ENCODE measurements around the gene CLEC18B.
"Not testable (repeated sequence)": the region's sequence is repeated elsewhere in the genome, so short reads cannot be mapped to it uniquely, and the experiment has no call there.

The CLEC18B gene

GRCh38 chr16:74413485-74413884 lies 7.8 kb downstream of the CLEC18B start:
- H3K9me3 ChIP-seq; H3K4me1 ChIP-seq (ENCODE audit: control insufficient read depth in 1 of 2, insufficient read depth in 1 of 2, low read depth in 1 of 2, low read length in 1 of 2); H3K36me3 ChIP-seq; H3K4me3 ChIP-seq (ENCODE audit: low read depth in 1 of 2, low read length in 1 of 2); H3K27ac ChIP-seq; H3K27me3 ChIP-seq: not testable (repeated sequence)

GRCh38 chr16:74412775-74413390 lies 8.4 kb downstream of the CLEC18B start:
- not testable (repeated sequence) for H3K4me1 ChIP-seq (ENCODE audit: control insufficient read depth in 1 of 2, insufficient read depth in 1 of 2, low read depth in 1 of 2, low read length in 1 of 2); H3K36me3 ChIP-seq; H3K27me3 ChIP-seq; H3K27ac ChIP-seq; H3K9me3 ChIP-seq; H3K4me3 ChIP-seq (ENCODE audit: low read depth in 1 of 2, low read length in 1 of 2)

- H3K27ac ChIP-seq; H3K4me3 ChIP-seq (ENCODE audit: low read depth in 1 of 2, low read length in 1 of 2); H3K36me3 ChIP-seq; H3K4me1 ChIP-seq (ENCODE audit: control insufficient read depth in 1 of 2, insufficient read depth in 1 of 2, low read depth in 1 of 2, low read length in 1 of 2); H3K27me3 ChIP-seq; H3K9me3 ChIP-seq: not testable (repeated sequence)
Measured at GRCh38 chr16:74412138-74412774, 9.0 kb downstream of the CLEC18B start.

GRCh38 chr16:74410981-74411380 lies 10.3 kb downstream of the CLEC18B start:
- H3K4me3 ChIP-seq (ENCODE audit: low read depth in 1 of 2, low read length in 1 of 2); H3K4me1 ChIP-seq (ENCODE audit: control insufficient read depth in 1 of 2, insufficient read depth in 1 of 2, low read depth in 1 of 2, low read length in 1 of 2); H3K36me3 ChIP-seq; H3K27ac ChIP-seq; H3K9me3 ChIP-seq: not testable (repeated sequence)
- peaks cover 10% of the 10 kb centered on the region for H3K27me3 ChIP-seq

DNA sequence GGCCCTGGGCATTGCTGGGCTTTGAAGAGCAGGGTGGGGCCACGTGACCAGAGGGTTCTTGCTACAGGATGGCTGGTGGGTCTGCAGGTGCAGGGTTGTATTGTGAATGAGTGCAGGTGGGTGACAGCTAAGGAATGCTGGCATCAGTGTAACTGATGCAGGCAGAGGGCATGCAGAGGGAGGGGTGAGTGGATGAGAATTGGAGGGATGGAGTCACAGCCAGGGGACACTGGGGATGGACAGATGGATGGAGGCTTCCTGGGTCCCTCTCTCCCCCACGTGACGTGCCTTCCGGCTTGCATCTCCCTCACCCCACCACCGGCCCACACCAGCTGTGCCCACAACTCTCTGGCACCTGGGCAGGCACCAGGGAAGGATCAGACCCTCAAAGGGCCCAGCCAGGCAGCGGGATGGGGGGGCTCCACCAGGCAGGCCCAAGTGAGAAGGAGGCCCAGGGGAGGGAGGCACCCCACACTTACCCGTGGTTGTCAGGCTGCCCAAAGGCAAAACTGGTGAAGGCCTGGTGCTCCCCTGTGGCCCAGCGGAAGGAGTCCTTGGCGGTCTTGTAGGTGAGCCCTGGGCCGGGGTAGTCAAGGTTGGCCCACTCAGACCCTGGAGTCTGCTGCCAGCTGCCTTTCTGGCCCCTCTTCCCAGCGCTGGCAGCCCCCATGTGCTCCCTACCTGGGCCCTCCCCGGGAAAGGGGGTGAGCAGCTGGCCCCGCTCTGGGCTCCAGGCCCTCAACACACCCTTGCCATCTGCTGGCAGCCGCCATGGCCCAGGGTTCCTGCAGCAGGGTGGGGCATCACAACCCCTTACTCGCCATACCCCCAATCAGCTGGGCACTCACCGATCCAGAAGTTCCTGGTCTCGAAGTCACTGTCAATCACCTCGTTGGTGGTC lies 11.0 kb downstream of the CLEC18B start:
- H3K4me3 ChIP-seq (ENCODE audit: low read depth in 1 of 2, low read length in 1 of 2); H3K9me3 ChIP-seq; H3K27ac ChIP-seq; H3K36me3 ChIP-seq; H3K4me1 ChIP-seq (ENCODE audit: control insufficient read depth in 1 of 2, insufficient read depth in 1 of 2, low read depth in 1 of 2, low read length in 1 of 2): not testable (repeated sequence)
- peaks cover 10% of the 10 kb centered on the region for H3K27me3 ChIP-seq

- not testable (repeated sequence) for H3K36me3 ChIP-seq; H3K9me3 ChIP-seq; H3K27ac ChIP-seq; H3K4me3 ChIP-seq (ENCODE audit: low read depth in 1 of 2, low read length in 1 of 2); H3K4me1 ChIP-seq (ENCODE audit: control insufficient read depth in 1 of 2, insufficient read depth in 1 of 2, low read depth in 1 of 2, low read length in 1 of 2)
- peaks cover 10% of the 10 kb centered on the region for H3K27me3 ChIP-seq
Measured at GRCh38 chr16:74409185-74409981, 11.9 kb downstream of the CLEC18B start.

DNA sequence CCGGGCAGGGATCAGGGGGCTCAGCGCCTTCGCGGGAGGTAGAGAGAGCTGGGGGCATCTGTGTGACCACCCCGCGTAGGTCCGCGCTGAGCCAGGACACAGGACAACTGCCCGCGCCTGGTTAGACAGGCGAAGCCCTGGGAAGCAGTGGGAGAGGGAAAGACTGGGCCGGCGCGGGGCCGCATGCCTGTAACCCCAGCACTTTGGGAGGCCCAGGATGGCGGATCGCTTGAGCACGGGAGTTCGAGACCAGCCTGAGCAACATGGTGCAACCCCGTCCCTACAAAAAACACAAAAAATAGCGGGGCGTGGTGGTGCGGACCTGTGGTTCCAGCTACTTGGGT lies 13.9 kb downstream of the CLEC18B start:
- not testable (repeated sequence) for H3K9me3 ChIP-seq; H3K27ac ChIP-seq; H3K36me3 ChIP-seq; H3K4me1 ChIP-seq (ENCODE audit: control insufficient read depth in 1 of 2, insufficient read depth in 1 of 2, low read depth in 1 of 2, low read length in 1 of 2)
- peaks cover 10% of the 10 kb centered on the region for H3K27me3 ChIP-seq
- H3K4me3 ChIP-seq (ENCODE audit: low read depth in 1 of 2, low read length in 1 of 2): peak overlapping the region in 1 of 2 experiments; percentile 31

DNA sequence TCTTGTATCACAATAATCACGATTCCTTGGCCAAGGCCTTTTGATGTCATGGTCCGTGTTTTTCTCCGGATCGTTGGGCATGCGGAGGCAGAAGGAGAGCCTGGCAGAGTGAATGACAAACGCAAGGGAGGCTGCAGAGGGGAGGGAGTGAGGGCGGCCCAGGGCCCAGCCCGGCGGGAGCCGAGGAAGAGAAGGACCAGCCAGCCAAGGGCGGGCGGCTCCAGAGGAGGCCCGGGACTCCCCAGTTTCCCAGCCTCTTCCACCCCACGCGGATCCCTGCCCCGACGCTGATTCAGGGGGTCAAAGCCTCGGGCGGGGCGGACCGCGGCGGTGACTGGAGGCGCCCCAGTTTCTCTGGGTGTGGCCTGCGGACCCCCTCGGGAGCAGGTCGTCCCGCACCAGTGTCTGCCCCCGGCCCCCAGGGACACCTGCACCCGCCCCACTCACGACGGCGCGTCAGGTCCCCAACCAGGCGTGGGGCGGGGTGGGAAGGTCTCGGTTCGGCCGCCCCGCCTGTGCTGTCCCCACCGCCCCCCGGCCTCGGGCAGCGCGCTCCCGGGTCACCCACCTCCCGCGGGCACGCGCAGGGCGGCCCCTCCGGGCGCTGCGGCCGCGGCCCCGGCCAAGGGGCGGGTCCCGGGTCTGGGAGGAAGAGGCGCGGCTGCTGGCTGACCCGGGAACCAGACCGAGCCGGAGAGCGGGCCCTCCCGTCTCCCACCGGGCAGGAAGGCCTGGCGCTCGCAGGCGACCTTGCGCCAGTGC lies 14.5 kb downstream of the CLEC18B start:
- not testable (repeated sequence) for H3K9me3 ChIP-seq, H3K27ac ChIP-seq
- H3K4me3 ChIP-seq (ENCODE audit: low read depth in 1 of 2, low read length in 1 of 2): peak overlapping the region in 1 of 2 experiments; percentile 31

DNA sequence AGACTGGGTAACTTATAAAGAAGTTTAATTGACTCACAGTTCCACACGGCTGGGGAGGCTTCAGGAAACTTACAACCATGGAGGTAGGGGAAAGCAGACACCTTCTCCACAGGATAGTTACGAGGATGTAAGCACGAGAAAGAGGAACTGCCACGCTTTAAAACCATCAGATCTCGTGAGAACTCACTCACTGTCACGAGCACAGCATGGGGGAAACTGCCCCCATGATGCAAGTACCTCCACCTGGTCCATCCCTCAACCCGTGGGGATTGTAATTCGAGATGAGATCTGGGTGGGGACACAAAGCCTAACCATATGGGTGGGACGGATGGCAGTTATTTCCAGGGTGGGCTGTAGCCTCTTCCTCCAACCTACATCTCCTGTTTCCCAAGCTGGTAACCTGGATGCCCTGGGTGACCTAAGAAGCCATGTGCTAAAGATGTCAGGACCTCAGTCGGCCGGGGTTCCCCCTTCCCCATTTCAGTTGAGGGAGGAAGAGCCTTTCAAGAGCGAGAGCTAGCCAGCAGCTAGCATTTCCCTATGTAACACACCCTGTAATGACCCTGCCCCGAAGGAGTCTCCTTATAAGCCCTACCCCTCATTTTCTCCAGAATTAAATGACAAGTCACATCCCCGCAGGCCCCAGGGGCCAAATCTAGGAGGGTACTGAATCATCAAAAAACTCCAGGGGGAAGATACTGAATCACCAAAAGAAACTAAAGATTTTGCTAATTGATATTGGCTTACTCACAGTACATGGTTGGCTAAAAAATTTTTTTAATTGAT lies 16.9 kb downstream of the CLEC18B start:
- H3K27ac ChIP-seq; H3K4me3 ChIP-seq (ENCODE audit: low read depth in 1 of 2, low read length in 1 of 2); H3K9me3 ChIP-seq; H3K36me3 ChIP-seq; H3K4me1 ChIP-seq (ENCODE audit: control insufficient read depth in 1 of 2, insufficient read depth in 1 of 2, low read depth in 1 of 2, low read length in 1 of 2): not testable (repeated sequence)
- peaks cover 10% of the 10 kb centered on the region for H3K27me3 ChIP-seq

More for the DNA sequence above, 14.5 kb downstream of the CLEC18B start:
- not testable (repeated sequence) for H3K36me3 ChIP-seq; H3K4me1 ChIP-seq (ENCODE audit: control insufficient read depth in 1 of 2, insufficient read depth in 1 of 2, low read depth in 1 of 2, low read length in 1 of 2)
- peaks cover 10% of the 10 kb centered on the region for H3K27me3 ChIP-seq

GRCh38 chr16:74400238-74400637 lies 21.0 kb downstream of the CLEC18B start:
- peaks cover 29% of the 10 kb centered on the region for H3K27me3 ChIP-seq
- H3K36me3 ChIP-seq; H3K9me3 ChIP-seq; H3K27ac ChIP-seq; H3K4me3 ChIP-seq (ENCODE audit: low read depth in 1 of 2, low read length in 1 of 2); H3K4me1 ChIP-seq (ENCODE audit: control insufficient read depth in 1 of 2, insufficient read depth in 1 of 2, low read depth in 1 of 2, low read length in 1 of 2): not testable (repeated sequence)

- not testable (repeated sequence) for H3K36me3 ChIP-seq; H3K4me1 ChIP-seq (ENCODE audit: control insufficient read depth in 1 of 2, insufficient read depth in 1 of 2, low read depth in 1 of 2, low read length in 1 of 2); H3K9me3 ChIP-seq; H3K4me3 ChIP-seq (ENCODE audit: low read depth in 1 of 2, low read length in 1 of 2); H3K27ac ChIP-seq
- H3K27me3 ChIP-seq: peaks cover 29% of the 10 kb centered on the region
Measured at GRCh38 chr16:74398212-74398895, 22.9 kb downstream of the CLEC18B start.
